ENCODE measurements around the gene SPP1.

SPP1 gene

DNA sequence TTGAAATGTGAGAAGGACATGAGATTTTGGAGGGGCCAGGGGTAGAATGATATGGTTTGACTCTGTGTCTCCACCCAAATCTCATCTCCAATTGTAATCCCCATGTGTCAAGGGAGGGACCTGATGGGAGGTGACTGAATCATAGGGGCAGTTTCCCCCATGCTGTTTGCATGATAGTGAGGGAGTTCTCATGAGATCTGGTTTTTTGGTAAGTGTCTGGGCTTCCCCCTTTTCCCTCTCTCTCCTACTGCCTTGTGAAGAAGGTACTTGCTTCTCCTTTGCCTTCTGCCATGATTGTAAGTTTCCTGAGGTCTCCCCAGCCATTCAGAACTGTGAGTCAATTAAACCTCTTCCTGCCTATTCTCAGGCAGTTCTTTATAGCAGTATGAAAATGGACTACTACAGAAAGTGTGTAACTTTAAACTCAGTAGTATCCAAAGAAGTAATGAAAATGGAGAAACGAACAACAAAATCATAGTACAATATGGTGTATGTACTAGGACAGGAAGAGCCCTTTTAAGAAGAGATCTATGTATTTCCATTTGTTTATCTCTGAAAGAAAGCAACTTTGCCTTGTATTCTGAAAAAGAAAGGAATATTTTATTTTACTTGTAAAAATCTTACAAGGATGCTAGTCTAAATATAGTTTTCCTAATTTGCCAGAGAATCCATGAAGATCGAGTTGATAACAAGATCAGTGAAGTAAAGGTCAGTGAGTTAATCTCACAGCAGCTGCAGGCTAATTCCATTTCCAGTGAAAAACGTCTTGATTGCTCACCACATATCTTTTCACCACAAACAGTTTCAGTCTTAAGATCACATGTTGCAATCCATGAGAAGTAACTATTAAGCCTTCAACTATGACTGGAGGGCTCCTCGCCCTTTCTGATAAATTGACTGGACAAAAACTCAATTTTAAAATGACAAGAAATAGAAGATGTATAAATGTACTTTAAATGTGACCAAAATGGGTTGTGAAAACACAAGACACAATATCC is 52.4 kb downstream of the SPP1 start:
- FAIRE-seq: peak; percentile 36

DNA sequence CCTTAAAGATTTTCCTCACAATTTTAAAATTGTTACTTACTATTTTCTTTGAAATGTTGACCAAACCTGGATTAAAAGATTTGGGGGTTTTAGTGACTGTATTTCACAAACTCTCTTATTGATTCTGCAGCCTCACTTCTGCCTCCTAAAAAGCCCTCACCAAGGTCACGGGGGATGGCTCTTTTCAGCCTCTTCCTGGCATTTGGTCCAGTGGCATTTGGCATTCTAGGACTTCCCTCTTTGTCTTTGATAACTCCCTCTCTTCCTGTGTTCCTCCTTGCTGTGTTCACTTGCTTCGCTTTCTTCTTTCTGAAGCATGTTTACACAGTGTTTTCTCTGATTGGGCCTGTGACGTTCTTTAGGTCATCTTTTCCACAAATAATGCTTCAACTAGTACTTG is 53.4 kb downstream of the SPP1 start:
- no peak for FAIRE-seq

DNA sequence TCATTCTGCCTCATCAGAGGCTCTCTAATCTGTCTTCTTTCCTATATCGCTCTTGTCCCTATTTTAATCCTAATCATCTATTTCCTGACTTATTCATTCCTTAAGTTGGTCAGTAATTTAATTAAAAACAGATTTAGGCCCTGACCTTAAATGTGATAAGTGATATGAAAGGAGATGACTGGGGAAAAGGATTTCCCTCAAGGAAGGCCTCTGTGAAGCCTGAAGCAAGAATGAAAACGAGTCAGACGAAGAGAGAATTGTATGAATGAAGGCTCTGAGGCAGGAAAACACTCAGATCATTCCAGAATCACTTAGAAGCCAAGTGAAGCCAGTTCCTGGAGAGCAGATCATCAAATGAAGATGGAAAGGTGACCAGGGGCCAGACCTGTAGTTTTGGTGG is 54.0 kb downstream of the SPP1 start:
- no peak for FAIRE-seq

DNA sequence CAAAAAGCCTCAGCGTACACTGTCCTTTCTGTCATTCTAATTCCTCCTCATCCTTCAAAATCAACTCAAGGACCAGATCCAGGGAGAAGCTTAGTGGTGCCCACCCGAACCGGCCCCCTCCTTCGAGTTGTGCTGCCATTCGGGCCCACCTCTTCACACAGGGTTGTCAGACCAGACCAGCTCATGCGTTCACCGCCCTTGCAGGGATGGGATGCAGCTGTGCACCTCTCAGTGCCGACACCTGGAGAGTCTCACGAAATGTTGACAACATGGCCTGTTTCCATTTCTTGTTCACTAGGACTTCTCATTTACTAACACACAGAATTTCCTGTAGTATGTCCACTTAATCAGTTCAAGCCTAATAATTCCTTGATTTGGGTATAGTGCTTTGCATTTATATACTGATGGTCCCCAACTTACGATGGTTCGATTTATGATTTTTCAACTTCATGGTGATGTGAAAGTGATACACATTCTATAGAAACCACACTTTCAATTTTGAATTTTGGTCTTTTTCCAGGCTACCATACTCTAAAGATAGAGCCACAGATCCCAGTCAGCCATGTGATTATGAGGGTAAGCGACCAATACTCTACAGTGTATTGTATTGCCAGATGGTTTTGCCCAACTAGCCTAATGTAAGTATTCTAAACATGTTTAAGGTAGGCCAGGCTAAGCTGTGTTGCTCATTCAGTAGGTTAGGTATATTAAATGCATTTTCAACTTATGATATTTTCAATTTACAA is 55.2 kb downstream of the SPP1 start:
- FAIRE-seq: no peak
